ENCODE measurements around the gene HDAC9.
"Not testable (repeated sequence)": the region's sequence is repeated elsewhere in the genome, so short reads cannot be mapped to it uniquely, and the experiment has no call there.

HDAC9 gene

GRCh38 chr7:18667466-18667865 lies 171.9 kb downstream of the HDAC9 start:
- DNase-seq = no peak

GRCh38 chr7:18671176-18671575 lies 175.6 kb downstream of the HDAC9 start:
- DNase-seq = no peak

GRCh38 chr7:18675579-18675978 lies 180.0 kb downstream of the HDAC9 start:
- DNase-seq = no peak

GRCh38 chr7:18679261-18679660 lies 183.7 kb downstream of the HDAC9 start:
- no peak for DNase-seq

GRCh38 chr7:18680576-18680975 lies 185.0 kb downstream of the HDAC9 start:
- DNase-seq = no peak

- no peak for DNase-seq
These were observed 189.4 kb downstream of the HDAC9 start for GRCh38 chr7:18684916-18685315.

- DNase-seq = no peak
These were observed 190.4 kb downstream of the HDAC9 start for GRCh38 chr7:18685971-18686370.

GRCh38 chr7:18689551-18689950 lies 194.0 kb downstream of the HDAC9 start:
- peak; percentile 25 for DNase-seq

- peak; percentile 44 for DNase-seq
These were observed 197.9 kb downstream of the HDAC9 start for GRCh38 chr7:18693406-18693805.

GRCh38 chr7:18693816-18694215 lies 198.3 kb downstream of the HDAC9 start:
- DNase-seq = no peak

GRCh38 chr7:18694484-18694883 lies 198.9 kb downstream of the HDAC9 start:
- DNase-seq = no peak

- DNase-seq = no peak
These were observed 199.4 kb downstream of the HDAC9 start for GRCh38 chr7:18694911-18695310.

- DNase-seq = no peak
These were observed 202.7 kb downstream of the HDAC9 start for GRCh38 chr7:18698258-18698734.

GRCh38 chr7:18700147-18700546 lies 204.6 kb downstream of the HDAC9 start:
- no peak for DNase-seq

GRCh38 chr7:18702071-18702829 lies 206.7 kb downstream of the HDAC9 start:
- no peak for DNase-seq

GRCh38 chr7:18703685-18704084 lies 208.1 kb downstream of the HDAC9 start:
- DNase-seq = no peak

GRCh38 chr7:18706670-18707069 lies 211.1 kb downstream of the HDAC9 start:
- DNase-seq = no peak

- no peak for DNase-seq
These were observed 212.7 kb downstream of the HDAC9 start for GRCh38 chr7:18708204-18708603.

GRCh38 chr7:18715988-18716387 lies 220.4 kb downstream of the HDAC9 start:
- DNase-seq = no peak

GRCh38 chr7:18721429-18721828 lies 225.9 kb downstream of the HDAC9 start:
- no peak for DNase-seq

GRCh38 chr7:18724318-18724717 lies 228.8 kb downstream of the HDAC9 start:
- no peak for DNase-seq

- peak; percentile 25 for DNase-seq
These were observed 231.7 kb downstream of the HDAC9 start for GRCh38 chr7:18727115-18727870.

- not testable (repeated sequence) for DNase-seq
These were observed 240.5 kb downstream of the HDAC9 start for GRCh38 chr7:18736012-18736411.

GRCh38 chr7:18740579-18740988 lies 245.0 kb downstream of the HDAC9 start:
- DNase-seq = no peak
